Mammary epithelial cell (primary cell): ENCODE measurements around the gene KIF26B.

Source experiments
- CTCF ChIP-seq, 2 donors: IDR thresholded peaks in 1 of 2; conservative IDR thresholded peaks in 1 of 2; 2 replicates each; pipeline ENCODE4 v1.5.1; 2011 to 2012; ENCODE audit warnings: inconsistent platforms in 2 of 2, low read length in 2 of 2, mild to moderate bottlenecking in 2 of 2, control low read depth in 1 of 2, low read depth in 1 of 2; ENCODE audit not compliant: insufficient read depth in 1 of 2; ENCODE audit errors: extremely low read depth in 1 of 2
- EZH2 ChIP-seq: IDR thresholded peaks from 2 replicates; pipeline ENCODE4 v1.6.1; 2012; ENCODE audit warnings: low read length, inconsistent platforms, borderline replicate concordance

GRCh38 chr1:245752561-245752960 lies 597.8 kb downstream of the KIF26B start:
- TF ChIP-seq CTCF (conservative IDR thresholded peaks at IDR 0.05 in 1 of 2, IDR thresholded peaks at IDR 0.05 in 1 of 2; ENCODE audit: extremely low read depth in 1 of 2, insufficient read depth in 1 of 2, low read depth in 1 of 2, low read length in 2 of 2) = no peak
- TF ChIP-seq EZH2 = no peak
